Right cardiac atrium (tissue), 5 donors: Measurements from ENCODE around the gene RPS18. TPM values are rescaled to one million over a fixed set of nuclear protein-coding genes. Genes with fewer than 3 reads are reported as not detected.

Experiments used
- ATAC-seq, 2 donors: fragments of 200-7000 bp; cut with Tn5 transposase; one replicate each; pipeline versions ENCODE4 v1.8.0 to v1.9.1; 2020; ENCODE audit warnings: moderate library complexity in 2 of 2, mild to moderate bottlenecking in 1 of 2
- DNase-seq, 3 donors: peaks; one replicate each; pipeline ENCODE4 v3.0.0-alpha.2; 2020
- H3K27ac ChIP-seq: one replicate; pipeline ENCODE4 v1.5.1; 2013; ENCODE audit warnings: mild to moderate bottlenecking, low read length, control low read depth, moderate library complexity
- H3K27me3 ChIP-seq: one replicate; pipeline ENCODE4 v1.6.1; 2013; ENCODE audit not compliant: control insufficient read depth, insufficient read depth
- H3K4me1 ChIP-seq: one replicate; pipeline ENCODE4 v1.6.1; 2013; ENCODE audit warnings: low read length; ENCODE audit not compliant: control insufficient read depth, insufficient read depth
- H3K4me3 ChIP-seq: one replicate; pipeline ENCODE4 v1.5.1; 2013; ENCODE audit warnings: low read length, control low read depth
- H3K9me3 ChIP-seq: one replicate; pipeline ENCODE4 v1.6.1; 2013; ENCODE audit warnings: low read length; ENCODE audit not compliant: control insufficient read depth
- whole genome bisulfite sequencing: extraction: QIAGEN DNeasy Blood & Tissue Kit; methylation state at CpG from one replicate; pipeline ENCODE4 v1.1.7; 2013; 5-methylcytosine and 5-hydroxymethylcytosine counted together
- intact Hi-C, 4 donors: fragments of 100-400 bp; cut with DNase I; formaldehyde crosslinking; loops; one replicate each; pipeline versions ENCODE4 v1.11.0 to v1.14.0; 2022 to 2023
- polyA plus RNA-seq: library from polyadenylated mRNA; stranded (reverse); fragments of 200-250 nt; gene quantifications from one replicate; pipeline ENCODE4 v1.2.3, GENCODE V29; 2013
- total RNA-seq, 4 donors: library from RNA; stranded (reverse); fragmentation: NEBNext Ultra II Directional; extraction: Animal tissue kit (Norgen Biotek cat#: 25700); gene quantifications; one replicate each; pipeline ENCODE4 v1.2.1, GENCODE V29; 2021
- donor health status: healthy with polysubstance abuse.
- donor health status: DM: no; HTN: yes; CAD: no.
- donor health status: DM: no; HTN: no; CAD: no.
- donor health status: DM: no; HTN: yes; CAD: no; lungs with severe emphysema.
- donor health status: DM: yes; HTN: yes; CAD: no.

The RPS18 gene
- total and polyA plus RNA-seq, 5 donors = 1,042 to 1,903 (median 1,207) TPM

GRCh38 chr6:33316603-33317418 is 44.9 kb downstream of the RPS18 start:
- Histone ChIP-seq H3K9me3 (no peaks in the 10 kb centered on the region), H3K4me1 (peaks cover 22% of the 10 kb centered on the region), H3K27me3 (no peaks in the 10 kb centered on the region), H3K27ac (peak overlapping the region; percentile 12), H3K4me3 (peak overlapping the region; percentile 88)
- ATAC-seq = no peak
- WGBS = 67% methylated on average over 19 of the region's 19 CpGs
- intact Hi-C loops = no loop called here
- peak; percentile 36 to 77 (median 74) for DNase-seq

- peaks cover 19% of the 10 kb centered on the region for H3K4me1 ChIP-seq
- intact Hi-C loops = no loop called here
- DNase-seq (no peak), ATAC-seq (peak; percentile 0)
- H3K9me3 ChIP-seq = no peaks in the 10 kb centered on the region
- 2% methylated on average over 26 of the region's 27 CpGs for WGBS
- peak overlapping the region; percentile 88 for H3K4me3 ChIP-seq
- H3K27me3 ChIP-seq = no peaks in the 10 kb centered on the region
- no peak overlapping the region for H3K27ac ChIP-seq
These were observed 45.5 kb downstream of the RPS18 start for GRCh38 chr6:33317419-33317668.

- Histone ChIP-seq H3K9me3 (no peaks in the 10 kb centered on the region), H3K4me1 (peaks cover 19% of the 10 kb centered on the region), H3K27me3 (no peaks in the 10 kb centered on the region), H3K4me3 (peak within 1 kb of the TSS; percentile 88), H3K27ac (peak within 1 kb of the TSS; percentile 94)
- intact Hi-C loops = no loop called here
- peak; percentile 79 to 85 for ATAC-seq
- 2% methylated on average over 44 of the region's 44 CpGs for WGBS
- peak; percentile 99 to 100 (median 99) for DNase-seq
These were observed 46.0 kb downstream of the RPS18 start, which contains the start of gene ZBTB22 for GRCh38 chr6:33317669-33318425. ZBTB22 (minus strand) TSS chr6:33317744; CDS start chr6:33316916, 828 bp downstream.

- Histone ChIP-seq H3K4me1 (peaks cover 20% of the 10 kb centered on the region), H3K27ac (peak overlapping the region; percentile 40), H3K4me3 (peak overlapping the region; percentile 88), H3K9me3 (no peaks in the 10 kb centered on the region), H3K27me3 (no peaks in the 10 kb centered on the region)
- intact Hi-C loops = no loop called here
- 66% methylated on average over 8 of the region's 8 CpGs for WGBS
- ATAC-seq (no peak), DNase-seq (no peak)
These were observed 46.7 kb downstream of the RPS18 start for GRCh38 chr6:33318426-33319073.

GRCh38 chr6:33319939-33320314 is 48.1 kb downstream of the RPS18 start:
- H3K4me3 ChIP-seq = no peak overlapping the region
- ATAC-seq (no peak), DNase-seq (no peak)
- H3K4me1 ChIP-seq = peaks cover 20% of the 10 kb centered on the region
- H3K27me3 ChIP-seq = no peaks in the 10 kb centered on the region
- H3K9me3 ChIP-seq = no peaks in the 10 kb centered on the region
- H3K27ac ChIP-seq = peak overlapping the region; percentile 61
- WGBS = 81% methylated on average over 3 of the region's 3 CpGs
- intact Hi-C loops = no loop called here

GRCh38 chr6:33320315-33321181 is 48.7 kb downstream of the RPS18 start:
- peaks cover 18% of the 10 kb centered on the region for H3K4me1 ChIP-seq
- H3K4me3 ChIP-seq = no peak overlapping the region
- no peaks in the 10 kb centered on the region for H3K9me3 ChIP-seq
- DNase-seq = peak; percentile 85 to 91 (median 90)
- peak overlapping the region; percentile 61 for H3K27ac ChIP-seq
- no peak for ATAC-seq
- no peaks in the 10 kb centered on the region for H3K27me3 ChIP-seq
- WGBS = 63% methylated on average over 32 of the region's 32 CpGs
- intact Hi-C loops = no loop called here

GRCh38 chr6:33321227-33321626 is 49.4 kb downstream of the RPS18 start:
- ATAC-seq (no peak), DNase-seq (no peak)
- no peak overlapping the region for H3K4me3 ChIP-seq
- H3K9me3 ChIP-seq = no peaks in the 10 kb centered on the region
- intact Hi-C loops = no loop called here
- 58% methylated on average over 9 of the region's 9 CpGs for WGBS
- H3K27me3 ChIP-seq = no peaks in the 10 kb centered on the region
- H3K27ac ChIP-seq = no peak overlapping the region
- peaks cover 18% of the 10 kb centered on the region for H3K4me1 ChIP-seq

GRCh38 chr6:33323623-33323948 is 51.7 kb downstream of the RPS18 start:
- DNase-seq = peak in 1 of 3 donors; percentile 72
- 5% methylated on average over 12 of the region's 12 CpGs for WGBS
- peak in 1 of 2 donors; percentile 1 for ATAC-seq
- Histone ChIP-seq H3K9me3 (no peaks in the 10 kb centered on the region), H3K27me3 (no peaks in the 10 kb centered on the region), H3K27ac (peak overlapping the region; percentile 92), H3K4me3 (peak overlapping the region; percentile 97), H3K4me1 (peaks cover 15% of the 10 kb centered on the region)
- intact Hi-C loops = no loop called here

- no peaks in the 10 kb centered on the region for H3K27me3 ChIP-seq
- DNase-seq = no peak
- WGBS = 28% methylated on average over 7 of the region's 7 CpGs
- peak overlapping the region; percentile 92 for H3K27ac ChIP-seq
- no peak overlapping the region for H3K4me3 ChIP-seq
- no peaks in the 10 kb centered on the region for H3K9me3 ChIP-seq
- ATAC-seq = no peak
- H3K4me1 ChIP-seq = peaks cover 15% of the 10 kb centered on the region
- intact Hi-C loops = no loop called here
These were observed 52.2 kb downstream of the RPS18 start for GRCh38 chr6:33324125-33324524.
